ENCODE data around the gene MPHOSPH9.

The MPHOSPH9 gene

GRCh38 chr12:123133701-123134100 is 99.2 kb downstream of the MPHOSPH9 start:
- Histone ChIP-seq H4K12ac (ENCODE audit: low read depth, low read length) (no peak overlapping the region), H3K36me3 (ENCODE audit: control insufficient read depth in 1 of 2, insufficient read depth in 2 of 2, low read length in 2 of 2) (no peaks in the 10 kb centered on the region), H3K18ac (ENCODE audit: low read length) (no peak overlapping the region), H3K14ac (ENCODE audit: low read length) (no peak overlapping the region), H2BK120ac (ENCODE audit: insufficient read depth, low read length, poor library complexity) (no peak overlapping the region), H3K9ac (ENCODE audit: low read length) (no peak overlapping the region), H2AK5ac (ENCODE audit: low read length) (no peak overlapping the region), H3K27ac (ENCODE audit: low read depth, low read length) (no peak overlapping the region), H3K4ac (ENCODE audit: low read depth, low read length) (no peak overlapping the region), H3K79me1 (ENCODE audit: low read length) (peaks cover 9% of the 10 kb centered on the region), H2AFZ (ENCODE audit: insufficient read depth, low read length, poor library complexity) (no peak overlapping the region), H4K91ac (ENCODE audit: low read depth, low read length) (no peak overlapping the region), H3K4me3 (ENCODE audit: low read depth, low read length) (no peak overlapping the region), H3K4me2 (ENCODE audit: low read length) (no peak overlapping the region), H3K4me1 (ENCODE audit: control insufficient read depth in 1 of 2, insufficient read depth in 2 of 2, low read length in 2 of 2) (peaks cover 15 to 26% of the 10 kb centered on the region in 2 experiments), H3K79me2 (ENCODE audit: control insufficient read depth, insufficient read depth, low read length, poor library complexity) (no peaks in the 10 kb centered on the region), H4K8ac (ENCODE audit: low read depth, low read length) (no peak overlapping the region), H3K9me3 (ENCODE audit: insufficient read depth, low read depth, low read length) (no peaks in the 10 kb centered on the region), H2BK12ac (ENCODE audit: low read length) (peak overlapping the region; percentile 65), H2BK5ac (ENCODE audit: low read depth, low read length, poor library complexity) (no peak overlapping the region), H3K27me3 (ENCODE audit: insufficient read depth, low read length) (no peaks in the 10 kb centered on the region), H3K23ac (ENCODE audit: low read length) (no peak overlapping the region)
- no peak for DNase-seq
- no CpG with 5 or more reads among the region's 9 CpGs for WGBS (ENCODE audit: extremely low coverage, insufficient coverage, insufficient read length)

GRCh38 chr12:123132951-123133619 is 99.9 kb downstream of the MPHOSPH9 start:
- Histone ChIP-seq H3K36me3 (ENCODE audit: control insufficient read depth in 1 of 2, insufficient read depth in 2 of 2, low read length in 2 of 2) (no peaks in the 10 kb centered on the region), H2BK12ac (ENCODE audit: low read length) (no peak overlapping the region), H3K4me3 (ENCODE audit: low read depth, low read length) (no peak overlapping the region), H3K18ac (ENCODE audit: low read length) (no peak overlapping the region), H3K4me2 (ENCODE audit: low read length) (no peak overlapping the region), H2AK5ac (ENCODE audit: low read length) (no peak overlapping the region), H2BK120ac (ENCODE audit: insufficient read depth, low read length, poor library complexity) (no peak overlapping the region), H3K4ac (ENCODE audit: low read depth, low read length) (no peak overlapping the region), H3K14ac (ENCODE audit: low read length) (no peak overlapping the region), H3K79me2 (ENCODE audit: control insufficient read depth, insufficient read depth, low read length, poor library complexity) (no peaks in the 10 kb centered on the region), H3K4me1 (ENCODE audit: control insufficient read depth in 1 of 2, insufficient read depth in 2 of 2, low read length in 2 of 2) (peaks cover 15 to 26% of the 10 kb centered on the region in 2 experiments), H4K91ac (ENCODE audit: low read depth, low read length) (no peak overlapping the region), H2AFZ (ENCODE audit: insufficient read depth, low read length, poor library complexity) (no peak overlapping the region), H3K23ac (ENCODE audit: low read length) (no peak overlapping the region), H3K27me3 (ENCODE audit: insufficient read depth, low read length) (no peaks in the 10 kb centered on the region), H4K8ac (ENCODE audit: low read depth, low read length) (no peak overlapping the region), H4K12ac (ENCODE audit: low read depth, low read length) (no peak overlapping the region), H2BK5ac (ENCODE audit: low read depth, low read length, poor library complexity) (no peak overlapping the region), H3K9me3 (ENCODE audit: insufficient read depth, low read depth, low read length) (no peaks in the 10 kb centered on the region), H3K9ac (ENCODE audit: low read length) (no peak overlapping the region), H3K27ac (ENCODE audit: low read depth, low read length) (no peak overlapping the region), H3K79me1 (ENCODE audit: low read length) (peaks cover 9% of the 10 kb centered on the region)
- WGBS (ENCODE audit: extremely low coverage, insufficient coverage, insufficient read length), result no CpG with 5 or more reads among the region's 3 CpGs
- no peak for DNase-seq

- Histone ChIP-seq H3K79me1 (ENCODE audit: low read length) (peaks cover 12% of the 10 kb centered on the region), H3K9me3 (ENCODE audit: insufficient read depth, low read depth, low read length) (no peaks in the 10 kb centered on the region), H3K79me2 (ENCODE audit: control insufficient read depth, insufficient read depth, low read length, poor library complexity) (peaks cover 1% of the 10 kb centered on the region), H4K91ac (ENCODE audit: low read depth, low read length) (peak overlapping the region; percentile 16), H2AK5ac (ENCODE audit: low read length) (no peak overlapping the region), H2AFZ (ENCODE audit: insufficient read depth, low read length, poor library complexity) (no peak overlapping the region), H3K4ac (ENCODE audit: low read depth, low read length) (no peak overlapping the region), H3K23ac (ENCODE audit: low read length) (no peak overlapping the region), H2BK5ac (ENCODE audit: low read depth, low read length, poor library complexity) (no peak overlapping the region), H3K4me3 (ENCODE audit: low read depth, low read length) (no peak overlapping the region), H2BK120ac (ENCODE audit: insufficient read depth, low read length, poor library complexity) (peak overlapping the region; percentile 9), H3K36me3 (ENCODE audit: control insufficient read depth in 1 of 2, insufficient read depth in 2 of 2, low read length in 2 of 2) (no peaks in the 10 kb centered on the region), H2BK12ac (ENCODE audit: low read length) (no peak overlapping the region), H3K4me2 (ENCODE audit: low read length) (no peak overlapping the region), H3K14ac (ENCODE audit: low read length) (no peak overlapping the region), H4K8ac (ENCODE audit: low read depth, low read length) (no peak overlapping the region), H4K12ac (ENCODE audit: low read depth, low read length) (no peak overlapping the region), H3K9ac (ENCODE audit: low read length) (no peak overlapping the region), H3K18ac (ENCODE audit: low read length) (peak overlapping the region; percentile 5), H3K4me1 (ENCODE audit: control insufficient read depth in 1 of 2, insufficient read depth in 2 of 2, low read length in 2 of 2) (peaks cover 19 to 29% of the 10 kb centered on the region in 2 experiments), H3K27me3 (ENCODE audit: insufficient read depth, low read length) (no peaks in the 10 kb centered on the region), H3K27ac (ENCODE audit: low read depth, low read length) (no peak overlapping the region)
- WGBS (ENCODE audit: extremely low coverage, insufficient coverage, insufficient read length), result no CpG with 5 or more reads among the region's 12 CpGs
- no peak for DNase-seq
These were observed 101.0 kb downstream of the MPHOSPH9 start for GRCh38 chr12:123131879-123132402.

- H3K9ac ChIP-seq (ENCODE audit: low read length), result no peak overlapping the region
- no peak overlapping the region for H3K4ac ChIP-seq (ENCODE audit: low read depth, low read length)
- no peak overlapping the region for H2BK12ac ChIP-seq (ENCODE audit: low read length)
- H3K4me2 ChIP-seq (ENCODE audit: low read length), result no peak overlapping the region
- peak; percentile 52 to 79 for DNase-seq
- H3K4me1 ChIP-seq (ENCODE audit: control insufficient read depth in 1 of 2, insufficient read depth in 2 of 2, low read length in 2 of 2), result peaks cover 24 to 35% of the 10 kb centered on the region in 2 experiments
- H2BK5ac ChIP-seq (ENCODE audit: low read depth, low read length, poor library complexity), result no peak overlapping the region
- no peak overlapping the region for H3K23ac ChIP-seq (ENCODE audit: low read length)
- no peak overlapping the region for H4K12ac ChIP-seq (ENCODE audit: low read depth, low read length)
- H2AK5ac ChIP-seq (ENCODE audit: low read length), result no peak overlapping the region
- H3K79me2 ChIP-seq (ENCODE audit: control insufficient read depth, insufficient read depth, low read length, poor library complexity), result peaks cover 4% of the 10 kb centered on the region
- no peak overlapping the region for H3K18ac ChIP-seq (ENCODE audit: low read length)
- no peak overlapping the region for H3K14ac ChIP-seq (ENCODE audit: low read length)
- H3K79me1 ChIP-seq (ENCODE audit: low read length), result peaks cover 15% of the 10 kb centered on the region
- peak overlapping the region; percentile 16 for H4K91ac ChIP-seq (ENCODE audit: low read depth, low read length)
- H3K27me3 ChIP-seq (ENCODE audit: insufficient read depth, low read length), result no peaks in the 10 kb centered on the region
- H2AFZ ChIP-seq (ENCODE audit: insufficient read depth, low read length, poor library complexity), result no peak overlapping the region
- WGBS (ENCODE audit: extremely low coverage, insufficient coverage, insufficient read length), result no CpG with 5 or more reads among the region's 4 CpGs
- H4K8ac ChIP-seq (ENCODE audit: low read depth, low read length), result no peak overlapping the region
- H3K9me3 ChIP-seq (ENCODE audit: insufficient read depth, low read depth, low read length), result no peaks in the 10 kb centered on the region
- no peak overlapping the region for H3K4me3 ChIP-seq (ENCODE audit: low read depth, low read length)
- no peak overlapping the region for H2BK120ac ChIP-seq (ENCODE audit: insufficient read depth, low read length, poor library complexity)
- no peak overlapping the region for H3K27ac ChIP-seq (ENCODE audit: low read depth, low read length)
- H3K36me3 ChIP-seq (ENCODE audit: control insufficient read depth in 1 of 2, insufficient read depth in 2 of 2, low read length in 2 of 2), result no peaks in the 10 kb centered on the region
These were observed 101.6 kb downstream of the MPHOSPH9 start for GRCh38 chr12:123131291-123131832.
